H1 (cell line): ENCODE data around the gene INA. TPM values are rescaled to one million over a fixed set of nuclear protein-coding genes. Genes with fewer than 3 reads are reported as not detected.

ENCODE experiments used
- CTCF ChIA-PET: fragments of 300-600 bp; sonication (Branson Sonifier 250); formaldehyde crosslinking; loops from one replicate; lab custom pipeline; 2021; ENCODE audit not compliant: partially characterized antibody; lab: Charles Lee
- POLR2A ChIA-PET: fragments of 300-600 bp; sonication (Branson Sonifier 250); formaldehyde crosslinking; loops from one replicate; lab custom pipeline; 2021; ENCODE audit warnings: inconsistent platforms; ENCODE audit not compliant: partially characterized antibody; lab: Charles Lee
- DNase-seq, 2 experiments: peaks; one replicate each; pipeline versions ENCODE4 v3.0.0 to v3.0.0-alpha.2; 2010 to 2022; ENCODE audit warnings: low spot score in 2 of 2, low read depth in 1 of 2, mixed read lengths in 1 of 2
- FAIRE-seq: peaks from 2 replicates; lab custom pipeline; 2011; peaks lifted over from hg19 to GRCh38; lab: Jason Lieb, UNC
- H2AFZ ChIP-seq: 2 replicates; pipeline ENCODE4 v1.8.1; 2012; ENCODE audit warnings: low read length, inconsistent platforms
- H2AK5ac ChIP-seq: 2 replicates; pipeline ENCODE4 v1.6.1; 2013; ENCODE audit warnings: low read depth, low read length
- H2BK120ac ChIP-seq: replicated peaks from 2 replicates; pipeline ENCODE3; 2013; ENCODE audit warnings: low read depth, low read length, inconsistent platforms
- H2BK12ac ChIP-seq: 2 replicates; pipeline ENCODE4 v1.6.1; 2013; ENCODE audit warnings: low read depth, low read length
- H2BK15ac ChIP-seq: 2 replicates; pipeline ENCODE4 v1.6.1; 2013; ENCODE audit warnings: low read length
- H2BK20ac ChIP-seq: 2 replicates; pipeline ENCODE4 v1.6.1; 2013; ENCODE audit warnings: low read length
- H2BK5ac ChIP-seq: 2 replicates; pipeline ENCODE4 v1.6.1; 2013; ENCODE audit warnings: low read depth, low read length
- H3K14ac ChIP-seq: 2 replicates; pipeline ENCODE4 v1.6.1; 2013; ENCODE audit warnings: inconsistent platforms; ENCODE audit not compliant: insufficient read length
- H3K18ac ChIP-seq: 2 replicates; pipeline ENCODE4 v1.6.1; 2013; ENCODE audit warnings: low read length; ENCODE audit errors: extremely low read depth
- H3K23ac ChIP-seq: 2 replicates; pipeline ENCODE4 v1.6.1; 2013; ENCODE audit warnings: inconsistent platforms; ENCODE audit not compliant: insufficient read length
- H3K23me2 ChIP-seq: 2 replicates; pipeline ENCODE4 v1.6.1; 2013; ENCODE audit warnings: low read depth, low read length
- H3K27ac ChIP-seq: 2 replicates; pipeline ENCODE4 v1.6.1; 2011; ENCODE audit warnings: low read depth, low read length, inconsistent platforms
- H3K27me3 ChIP-seq, 4 experiments: replicated peaks in 1 of 4; 1 replicate in 1 of 4; 2 replicates in 3 of 4; pipeline versions ENCODE4 v1.6.1 to v1.8.1; 2011 to 2013; ENCODE audit warnings: low read length in 3 of 4, mild to moderate bottlenecking in 3 of 4, inconsistent platforms in 2 of 4, mixed read lengths in 2 of 4, moderate library complexity in 1 of 4; ENCODE audit not compliant: control insufficient read depth in 3 of 4, insufficient read depth in 3 of 4; ENCODE audit errors: extremely low read depth in 1 of 4
- H3K36me3 ChIP-seq, 4 experiments: 2 replicates each; pipeline versions ENCODE4 v1.6.1 to v1.8.1; 2011 to 2013; ENCODE audit warnings: mild to moderate bottlenecking in 4 of 4, low read length in 3 of 4, moderate library complexity in 2 of 4, control low read depth in 1 of 4, inconsistent platforms in 1 of 4; ENCODE audit not compliant: insufficient read depth in 4 of 4, control insufficient read depth in 2 of 4
- H3K4ac ChIP-seq: replicated peaks from 2 replicates; pipeline ENCODE3; 2013; ENCODE audit warnings: low read length, low read depth, mixed read lengths, inconsistent platforms; ENCODE audit not compliant: insufficient read length
- H3K4me1 ChIP-seq, 4 experiments: replicated peaks in 1 of 4; 1 replicate in 1 of 4; 2 replicates in 3 of 4; pipeline versions ENCODE4 v1.6.1 to v1.8.1; 2011 to 2013; ENCODE audit warnings: low read length in 3 of 4, inconsistent platforms in 2 of 4, mixed read lengths in 1 of 4; ENCODE audit not compliant: insufficient read depth in 4 of 4, control insufficient read depth in 3 of 4
- H3K4me2 ChIP-seq, 2 experiments: 2 replicates each; pipeline versions ENCODE4 v1.6.1 to v1.8.1; 2011 to 2013; ENCODE audit warnings: low read depth in 2 of 2, low read length in 2 of 2, control low read depth in 1 of 2, inconsistent platforms in 1 of 2, mild to moderate bottlenecking in 1 of 2; ENCODE audit not compliant: insufficient read depth in 1 of 2
- H3K4me3 ChIP-seq, 4 experiments: fragments of 200-600, 300-600 bp in 1 of 4; sonication (generic), shearing (Covaris generic), sonication (Bioruptor Twin) in 1 of 4; 2 replicates each; pipeline versions ENCODE4 v1.5.1 to v1.8.1; 2011 to 2016; ENCODE audit warnings: low read length in 4 of 4, low read depth in 3 of 4, control low read depth in 2 of 4, inconsistent platforms in 2 of 4, mild to moderate bottlenecking in 2 of 4, mixed read lengths in 1 of 4, moderate library complexity in 1 of 4; ENCODE audit not compliant: insufficient read depth in 2 of 4; ENCODE audit errors: extremely low read depth in 1 of 4
- H3K56ac ChIP-seq: replicated peaks from 2 replicates; pipeline ENCODE3; 2013; ENCODE audit warnings: low read depth, mild to moderate bottlenecking, mixed read lengths, low read length, inconsistent platforms; ENCODE audit not compliant: insufficient read length
- H3K79me1 ChIP-seq: 2 replicates; pipeline ENCODE4 v1.6.1; 2013; ENCODE audit warnings: low read depth, low read length, control low read depth
- H3K79me2 ChIP-seq, 2 experiments: 2 replicates each; pipeline versions ENCODE4 v1.6.1 to v1.8.1; 2012 to 2013; ENCODE audit warnings: low read length in 2 of 2, mild to moderate bottlenecking in 2 of 2, inconsistent platforms in 1 of 2; ENCODE audit not compliant: insufficient read depth in 2 of 2, control insufficient read depth in 1 of 2
- H3K9ac ChIP-seq, 4 experiments: replicated peaks in 1 of 4; 1 replicate in 1 of 4; 2 replicates in 3 of 4; pipeline versions ENCODE4 v1.6.1 to v1.8.1; 2011 to 2013; ENCODE audit warnings: low read depth in 3 of 4, low read length in 3 of 4, control low read depth in 2 of 4, mild to moderate bottlenecking in 2 of 4, moderate library complexity in 2 of 4, inconsistent platforms in 1 of 4; ENCODE audit errors: extremely low read depth in 1 of 4
- H3K9me3 ChIP-seq, 2 experiments: 2 replicates each; pipeline versions ENCODE4 v1.6.1 to v1.8.1; 2012 to 2013; ENCODE audit warnings: mild to moderate bottlenecking in 2 of 2, moderate library complexity in 2 of 2, control low read depth in 1 of 2, inconsistent platforms in 1 of 2, low read depth in 1 of 2, low read length in 1 of 2, mixed read lengths in 1 of 2; ENCODE audit not compliant: insufficient read depth in 2 of 2
- H4K20me1 ChIP-seq, 2 experiments: replicated peaks in 1 of 2; 2 replicates each; pipeline versions ENCODE3 to v1.8.1; 2011 to 2013; ENCODE audit warnings: inconsistent platforms in 2 of 2, low read length in 2 of 2, mild to moderate bottlenecking in 1 of 2; ENCODE audit not compliant: insufficient read depth in 2 of 2, control insufficient read depth in 1 of 2
- H4K5ac ChIP-seq: 2 replicates; pipeline ENCODE4 v1.6.1; 2013; ENCODE audit warnings: low read length, low read depth, mixed read lengths, inconsistent platforms; ENCODE audit not compliant: insufficient read length
- H4K8ac ChIP-seq: 2 replicates; pipeline ENCODE4 v1.8.0; 2013; ENCODE audit warnings: mild to moderate bottlenecking, moderate library complexity, low read length, inconsistent platforms; ENCODE audit not compliant: insufficient read depth; ENCODE audit errors: extremely low read depth
- H4K91ac ChIP-seq: replicated peaks from 2 replicates; pipeline ENCODE3; 2013; ENCODE audit warnings: low read length, mixed read lengths, inconsistent platforms; ENCODE audit not compliant: insufficient read length
- ASH2L ChIP-seq: fragments of 200-600, 300-600 bp; sonication (generic); IDR thresholded peaks from one replicate; pipeline ENCODE4 v1.7.1; 2017; ENCODE audit warnings: low read length
- HDAC2 ChIP-seq, 2 experiments: fragments of 300-600 bp in 1 of 2; sonication (generic) in 1 of 2; IDR thresholded peaks; 2 replicates each; pipeline ENCODE4 v1.6.1; 2011 to 2012; ENCODE audit warnings: low read depth in 2 of 2, low read length in 2 of 2, mild to moderate bottlenecking in 2 of 2, moderate library complexity in 2 of 2, borderline replicate concordance in 1 of 2, inconsistent platforms in 1 of 2
- RAD21 ChIP-seq, 2 experiments: IDR thresholded peaks in 1 of 2; conservative IDR thresholded peaks in 1 of 2; 2 replicates each; pipeline ENCODE4 v1.6.1; 2011; ENCODE audit warnings: low read depth in 2 of 2, low read length in 2 of 2, improper control_type of control experiment in 1 of 2, inconsistent platforms in 1 of 2, mild to moderate bottlenecking in 1 of 2, moderate library complexity in 1 of 2
- RFX5 ChIP-seq: IDR thresholded peaks from 2 replicates; pipeline ENCODE4 v1.6.1; 2011; ENCODE audit warnings: low read depth, low read length, improper control_type of control experiment, borderline replicate concordance
- RNF2 ChIP-seq: fragments of 200-900, 300-1000 bp; sonication (generic); IDR thresholded peaks from 2 replicates; pipeline ENCODE4 v1.7.1; 2016; ENCODE audit warnings: borderline replicate concordance, low read depth, mild to moderate bottlenecking, antibody characterized with exemption, low read length; ENCODE audit not compliant: poor library complexity, severe bottlenecking; ENCODE audit errors: missing control alignments
- SIN3A ChIP-seq, 2 experiments: IDR thresholded peaks in 1 of 2; conservative IDR thresholded peaks in 1 of 2; 2 replicates each; pipeline ENCODE4 v1.6.1; 2011 to 2012; ENCODE audit warnings: low read length in 2 of 2, improper control_type of control experiment in 1 of 2, low read depth in 1 of 2, mild to moderate bottlenecking in 1 of 2
- SP2 ChIP-seq: IDR thresholded peaks from 2 replicates; pipeline ENCODE4 v1.6.1; 2012; ENCODE audit warnings: mild to moderate bottlenecking, low read length, inconsistent platforms
- polyA plus RNA-seq, 7 experiments: library from polyadenylated mRNA; depleted of rRNA in 3 of 7; stranded (reverse) in 5 of 7; unstranded in 2 of 7; fragments of >200 nt in 5 of 7; fragments of 200-250 nt in 2 of 7; gene quantifications; 1 replicate in 5 of 7; 2 replicates in 1 of 7; 4 replicates in 1 of 7; pipeline versions ENCODE4 v1.2.1 to v1.2.3, GENCODE V29; 2011 to 2013; ENCODE audit warnings: missing spikeins in 2 of 7, mixed read lengths in 2 of 7
- total RNA-seq: library from RNA; stranded (reverse); fragmentation: NEBNext Ultra II Directional; extraction: Animal tissue kit (Norgen Biotek cat#: 25700); gene quantifications from 2 replicates; pipeline ENCODE4 v1.2.1, GENCODE V29; 2021

Gene INA
- total and polyA plus RNA-seq, 2 of the 8 experiments (the other 6 are each of a cell fraction or from before 2014, with no cell fraction given) = 17.1 to 18.1 TPM

- no peak overlapping the region for H4K8ac ChIP-seq
- ChIA-PET CTCF (no interaction called here), POLR2A (interaction anchor here (0.8 to 1.0 kb wide), 2 partner anchors 9 to 10 kb away, joined by 3 to 6 read pairs; no protein-coding TSS in a partner anchor)
- H3K23ac ChIP-seq = no peak overlapping the region
- no peak overlapping the region for H4K91ac ChIP-seq
- no peak overlapping the region for H3K56ac ChIP-seq
- no peaks in the 10 kb centered on the region for H3K79me2 ChIP-seq
- no peak overlapping the region for H3K18ac ChIP-seq
- H3K23me2 ChIP-seq = no peaks in the 10 kb centered on the region
- no peaks in the 10 kb centered on the region for H3K79me1 ChIP-seq
- no peak overlapping the region for H3K4me3 ChIP-seq
- no peak overlapping the region for H3K27ac ChIP-seq
- no peaks in the 10 kb centered on the region for H3K4me1 ChIP-seq
- H2AFZ ChIP-seq = no peak overlapping the region
- H2AK5ac ChIP-seq = no peak overlapping the region
- peaks cover 0 to 32% (median 4%) of the 10 kb centered on the region in 4 experiments; a peak in 6 of 8 replicates for H3K36me3 ChIP-seq
- FAIRE-seq (no peak), DNase-seq (no peak)
- H3K4ac ChIP-seq = no peak overlapping the region
- no peak overlapping the region for H2BK15ac ChIP-seq
- no peak overlapping the region for H3K14ac ChIP-seq
- no peak overlapping the region for H2BK120ac ChIP-seq
- H3K4me2 ChIP-seq = no peak overlapping the region
- no peaks in the 10 kb centered on the region for H3K27me3 ChIP-seq
- H4K20me1 ChIP-seq = no peaks in the 10 kb centered on the region
- no peak overlapping the region for H2BK12ac ChIP-seq
- H3K9ac ChIP-seq = no peak overlapping the region
- no peak overlapping the region for H4K5ac ChIP-seq
- H3K9me3 ChIP-seq = no peaks in the 10 kb centered on the region
- no peak overlapping the region for H2BK5ac ChIP-seq
- H2BK20ac ChIP-seq = no peak overlapping the region
- no peak for TF ChIP-seq ASH2L
- TF ChIP-seq HDAC2 (IDR thresholded peaks at IDR 0.05; ENCODE audit: borderline replicate concordance in 1 of 2, low read depth in 2 of 2, low read length in 2 of 2) = no peak
- TF ChIP-seq RAD21 (IDR thresholded peaks at IDR 0.05 in 1 of 2, conservative IDR thresholded peaks at IDR 0.05 in 1 of 2; ENCODE audit: low read depth in 2 of 2, low read length in 2 of 2) = no peak
- no peak for TF ChIP-seq RNF2
- no peak for TF ChIP-seq SP2
- no peak for TF ChIP-seq RFX5
- no peak for TF ChIP-seq SIN3A (conservative IDR thresholded peaks at IDR 0.05 in 1 of 2, IDR thresholded peaks at IDR 0.05 in 1 of 2; ENCODE audit: low read depth in 1 of 2, low read length in 2 of 2)
These were observed 39.1 kb downstream of the INA start for GRCh38 chr10:103316087-103316486.
